HG03135 (cell line): ENCODE measurements around the gene QRSL1.
"Not testable (repeated sequence)": the region's sequence is repeated elsewhere in the genome, so short reads cannot be mapped to it uniquely, and the experiment has no call there.

Source experiments
- ATAC-seq: cut with Tn5 transposase; IDR thresholded peaks from one replicate; pipeline ENCODE4 v1.9.1; 2021; ENCODE audit warnings: mild to moderate bottlenecking, moderate library complexity; ENCODE audit not compliant: unreplicated experiment

The QRSL1 gene

GRCh38 chr6:106622412-106622811 is 7.0 kb upstream of the QRSL1 start:
- ATAC-seq: no peak

DNA sequence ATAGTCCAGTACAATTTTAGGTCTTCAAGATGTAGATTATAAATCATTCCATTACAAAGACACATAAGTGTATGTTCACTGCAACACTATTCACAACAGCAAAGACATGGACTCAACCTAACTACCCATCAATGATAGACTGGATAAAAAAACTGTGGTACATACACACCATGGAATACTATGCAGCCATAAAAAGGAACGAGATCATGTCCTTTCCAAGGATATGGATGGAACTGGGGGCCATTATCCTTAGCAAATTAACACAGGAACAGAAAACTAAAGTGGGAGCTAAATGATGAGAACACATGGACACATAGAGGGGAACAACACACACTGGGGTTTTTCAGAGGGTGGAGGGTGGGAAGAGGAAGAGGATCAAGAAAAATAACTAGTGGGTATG is 6.3 kb upstream of the QRSL1 start:
- ATAC-seq: no peak

GRCh38 chr6:106626485-106626884 is 2.9 kb upstream of the QRSL1 start:
- ATAC-seq: no peak

- ATAC-seq: not testable (repeated sequence)
Measured at GRCh38 chr6:106627760-106628159, 1.6 kb upstream of the QRSL1 start.

DNA sequence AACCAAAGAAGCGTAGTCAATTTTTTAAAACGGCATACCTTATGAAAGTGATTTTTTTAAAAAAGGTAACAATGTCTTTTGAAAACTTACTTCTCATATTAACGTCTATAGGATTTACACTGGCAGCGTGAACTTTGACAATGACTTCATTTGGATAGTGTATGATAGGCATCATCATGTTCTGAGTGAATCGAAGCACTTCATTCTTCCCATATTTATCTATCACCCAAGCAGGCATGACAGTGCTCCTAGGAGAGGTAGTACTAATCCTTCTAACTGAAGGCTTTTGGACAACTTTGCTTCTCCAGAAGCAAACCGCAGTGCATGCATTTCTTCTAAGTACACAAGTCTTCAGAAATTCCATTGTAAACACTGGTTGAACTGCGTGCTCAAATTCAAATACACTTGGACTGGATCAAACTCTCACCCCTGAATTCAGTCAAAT is 698 bp upstream of the QRSL1 start:
- ATAC-seq: peak; percentile 5

GRCh38 chr6:106629859-106630163 is 433 bp downstream of the QRSL1 start:
- ATAC-seq: no peak

- ATAC-seq: no peak
Measured at GRCh38 chr6:106630366-106630765, 988 bp downstream of the QRSL1 start.

DNA sequence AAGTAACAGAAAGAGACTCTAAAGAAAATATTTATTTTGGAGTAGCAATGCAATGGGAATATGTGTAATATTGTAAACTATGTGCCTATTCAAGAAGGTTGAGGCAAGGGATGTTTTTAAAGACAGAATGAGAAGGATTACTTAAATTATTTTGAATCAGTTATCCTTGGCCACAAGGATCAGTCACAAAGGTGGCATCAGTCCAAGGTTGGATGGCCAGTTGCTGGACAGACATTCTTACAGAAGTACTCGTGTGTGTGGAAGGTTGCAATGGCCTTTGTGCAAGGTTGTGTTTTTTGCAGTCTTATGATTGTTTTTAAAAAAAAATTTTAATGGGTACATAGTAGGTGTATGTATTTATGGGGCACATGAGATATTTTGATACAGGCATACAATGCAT is 2.0 kb downstream of the QRSL1 start:
- ATAC-seq: no peak

DNA sequence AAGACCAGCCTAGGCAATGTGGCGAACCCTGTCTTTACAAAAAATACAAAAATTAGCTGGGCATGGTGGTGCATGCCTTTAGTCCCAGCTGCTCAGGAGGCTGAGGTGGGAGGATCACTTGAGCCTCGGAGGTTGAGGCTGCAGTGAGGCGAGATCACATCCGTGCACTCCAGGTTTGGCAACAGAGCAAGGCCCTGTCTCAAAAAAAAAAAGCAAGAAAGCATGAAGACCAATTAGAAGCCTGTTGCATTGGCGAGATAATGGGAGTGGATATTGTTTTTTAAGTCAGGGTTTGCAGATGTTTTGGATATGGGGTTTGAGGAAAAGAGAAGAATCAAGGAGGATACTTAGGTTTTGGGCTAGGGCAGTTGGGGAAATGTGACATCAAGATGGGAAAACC is 5.2 kb downstream of the QRSL1 start:
- no peak for ATAC-seq

GRCh38 chr6:106637051-106637716 is 7.8 kb downstream of the QRSL1 start:
- peak; percentile 30 for ATAC-seq

DNA sequence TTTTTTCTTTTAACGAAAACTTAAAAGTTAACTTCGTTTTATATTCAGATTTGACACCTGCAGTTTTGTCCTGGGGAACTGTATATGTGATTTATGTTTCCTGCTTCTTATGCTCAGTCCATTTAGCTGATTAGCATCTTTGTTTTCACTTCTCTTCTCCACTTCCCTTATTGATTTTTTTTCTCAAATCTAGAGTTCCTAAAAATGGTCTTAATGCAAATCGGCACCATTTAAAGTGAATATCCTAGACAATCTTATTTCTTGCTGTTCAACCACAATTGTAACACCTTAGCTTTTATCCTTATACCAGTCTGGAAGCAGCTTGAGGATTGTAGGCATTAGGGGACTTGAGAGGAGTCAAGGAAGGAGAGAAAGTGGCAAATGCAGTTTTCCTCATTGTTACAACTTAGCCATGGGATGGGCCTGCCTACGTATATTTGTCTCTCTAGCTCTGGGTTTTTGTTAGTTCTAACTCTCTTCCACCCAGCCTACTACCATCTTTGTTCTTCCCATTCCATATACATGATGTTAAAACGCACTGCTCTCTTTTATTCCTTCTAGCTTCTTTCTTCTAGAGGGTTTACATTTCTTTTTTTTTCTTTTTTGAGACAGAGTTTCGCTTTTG is 8.5 kb downstream of the QRSL1 start:
- ATAC-seq: peak; percentile 74

GRCh38 chr6:106639812-106640211 is 10.4 kb downstream of the QRSL1 start:
- ATAC-seq: no peak

DNA sequence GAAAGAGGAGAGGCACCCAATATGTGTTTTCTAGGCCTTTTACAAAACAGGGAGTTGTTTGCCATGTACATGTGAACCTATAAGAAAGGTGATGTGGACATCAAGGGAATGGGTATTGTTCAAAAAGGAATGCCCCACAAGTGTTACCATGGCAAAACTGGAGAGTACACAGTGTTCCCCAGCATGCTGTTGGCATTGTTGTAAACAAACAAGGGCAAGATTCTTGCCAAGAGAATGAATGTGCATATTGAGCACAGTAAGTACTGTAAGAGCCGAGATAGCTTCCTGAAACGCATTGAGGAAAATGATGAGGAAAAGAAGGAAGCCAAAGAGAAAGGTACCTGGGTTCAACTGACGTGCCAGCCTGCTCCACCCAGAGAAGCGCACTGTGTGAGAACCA is 13.1 kb downstream of the QRSL1 start:
- no peak for ATAC-seq

DNA sequence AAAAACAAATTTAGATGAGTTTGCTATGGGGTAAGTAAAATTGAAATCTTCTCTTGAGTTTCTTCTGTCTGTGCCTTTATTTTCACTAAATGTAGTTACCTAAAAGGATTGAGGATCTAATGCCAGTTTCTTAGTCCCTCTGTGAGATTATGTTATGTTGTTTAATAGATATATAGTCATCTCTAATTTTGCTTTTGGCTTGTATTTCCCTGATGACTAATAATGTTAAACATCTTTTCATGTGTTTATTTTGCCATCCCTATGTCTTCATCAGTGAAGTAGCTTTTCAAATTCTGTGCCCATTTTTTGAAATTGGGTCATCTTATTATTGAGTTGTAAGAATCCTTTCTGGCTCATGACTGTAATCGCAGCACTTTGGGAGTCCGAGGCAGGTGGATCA is 13.7 kb downstream of the QRSL1 start:
- no peak for ATAC-seq

DNA sequence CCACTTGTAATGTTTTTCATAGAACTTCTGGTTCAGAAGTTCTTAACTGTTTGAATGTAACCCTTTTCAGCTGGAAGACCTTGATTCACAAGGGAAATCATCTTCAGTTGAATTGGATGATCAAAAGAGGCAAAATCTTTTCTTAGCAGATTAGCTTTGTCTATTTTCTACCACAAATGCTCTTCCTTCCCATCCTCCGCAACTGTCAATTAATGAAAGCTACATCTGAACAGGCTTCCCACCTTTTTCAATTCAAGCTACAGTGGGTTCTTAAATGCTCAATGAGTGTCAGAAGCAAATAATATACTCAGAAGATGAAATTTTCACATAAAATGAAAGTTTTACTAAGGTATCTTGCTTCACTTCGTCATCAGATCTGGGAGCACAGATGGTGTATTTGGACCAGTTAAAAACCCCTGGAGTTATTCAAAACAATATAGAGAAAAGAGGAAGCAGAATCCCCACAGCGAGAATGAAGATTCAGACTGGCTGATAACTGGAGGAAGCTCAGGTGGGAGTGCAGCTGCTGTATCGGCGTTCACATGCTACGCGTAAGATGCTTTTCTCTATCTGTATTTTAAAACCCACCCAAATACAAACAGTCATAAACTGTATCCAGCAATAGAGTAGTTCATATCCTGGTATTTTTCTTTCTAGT is 19.4 kb downstream of the QRSL1 start:
- ATAC-seq: peak; percentile 79

DNA sequence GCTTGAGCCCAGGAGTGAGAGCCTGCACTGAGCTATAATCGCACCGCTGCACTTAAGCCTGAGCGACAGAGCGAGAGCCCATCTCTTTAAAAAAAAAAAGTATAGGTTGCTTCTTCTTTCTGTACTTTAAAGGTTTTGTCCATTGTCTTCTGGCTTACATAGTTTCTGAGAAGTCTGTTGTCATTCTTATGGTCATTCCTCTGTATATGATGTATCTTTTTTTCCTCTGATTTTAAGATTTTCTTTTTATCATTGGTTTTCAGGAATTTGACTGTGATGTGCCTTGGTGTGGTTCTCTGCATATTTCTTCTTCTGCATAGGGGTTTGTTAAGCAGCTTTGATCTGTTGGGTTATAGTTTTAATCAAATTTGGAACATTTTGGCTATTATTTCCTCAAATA is 29.1 kb downstream of the QRSL1 start:
- no peak for ATAC-seq

- ATAC-seq: no peak
Measured at GRCh38 chr6:106659859-106660258, 30.5 kb downstream of the QRSL1 start.

GRCh38 chr6:106662458-106662857 is 33.1 kb downstream of the QRSL1 start:
- ATAC-seq: no peak

GRCh38 chr6:106666282-106667021 is 37.1 kb downstream of the QRSL1 start:
- ATAC-seq: peak; percentile 98

GRCh38 chr6:106667022-106667402 is 37.6 kb downstream of the QRSL1 start:
- no peak for ATAC-seq

- ATAC-seq: no peak
Measured at GRCh38 chr6:106670236-106670635, 40.9 kb downstream of the QRSL1 start.

DNA sequence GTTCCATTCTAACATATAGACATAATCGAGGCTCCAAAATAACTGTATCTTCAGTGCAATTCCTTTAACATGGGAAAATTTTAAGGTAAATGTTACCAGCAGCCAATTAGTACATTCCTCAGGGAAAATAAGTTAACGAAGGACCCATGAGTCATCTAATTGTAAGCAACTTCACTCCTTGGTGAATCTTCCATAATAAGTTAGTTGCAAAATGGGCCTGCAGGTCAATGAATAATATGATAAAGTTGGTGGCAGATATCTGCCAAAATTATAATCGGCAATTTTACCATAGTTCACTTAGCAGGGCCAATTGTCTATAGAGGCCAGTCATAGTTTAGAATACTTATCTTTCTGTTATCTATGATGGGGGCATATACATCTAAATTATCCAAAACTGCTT is 42.3 kb downstream of the QRSL1 start:
- ATAC-seq: no peak
